ENCODE results near the gene LMOD3.

LMOD3 gene

DNA sequence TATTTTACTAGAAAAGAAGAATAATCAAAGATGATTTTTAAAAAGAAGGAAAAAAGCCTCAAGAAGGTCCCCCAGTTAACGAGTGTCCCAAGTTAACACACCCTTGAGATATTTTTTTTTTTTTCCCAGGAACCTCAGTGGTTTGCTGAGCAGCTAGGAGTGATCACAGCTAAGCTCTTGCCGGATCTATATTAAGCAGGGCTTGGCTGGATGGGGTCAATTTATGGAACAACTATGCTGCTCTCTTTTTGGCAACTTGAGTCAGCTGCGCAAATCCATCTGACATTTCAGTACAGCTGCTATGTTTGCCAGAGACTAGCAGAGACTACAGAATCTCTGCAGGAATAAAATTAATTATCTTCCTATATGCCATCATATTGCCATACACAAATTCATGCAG is at the start of gene LMOD3:
LMOD3 (minus strand) TSS at position 193 of the 400 bp plus-strand sequence. CDS start 209 bp downstream, outside the sequence.
- no peak for DNase-seq

DNA sequence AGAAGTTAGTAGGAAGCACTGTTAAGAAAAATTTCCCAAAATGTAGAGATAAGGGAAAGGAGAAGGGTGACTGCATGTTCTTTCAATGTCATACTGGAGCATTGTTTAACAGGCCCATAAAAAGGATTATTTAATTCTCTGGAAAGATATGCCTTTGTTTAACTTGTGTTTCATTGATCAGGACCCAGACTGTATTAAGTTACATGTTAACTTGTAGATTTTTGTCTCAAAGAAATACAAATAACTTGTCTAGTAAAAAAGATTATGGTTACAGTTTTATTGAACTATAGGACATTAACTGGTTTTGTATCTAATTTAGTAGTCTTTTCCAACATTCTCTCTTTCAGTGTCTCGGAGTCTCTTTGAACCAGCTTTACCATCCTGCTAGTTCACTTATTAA is 49.7 kb upstream of the LMOD3 start:
- DNase-seq, result no peak

DNA sequence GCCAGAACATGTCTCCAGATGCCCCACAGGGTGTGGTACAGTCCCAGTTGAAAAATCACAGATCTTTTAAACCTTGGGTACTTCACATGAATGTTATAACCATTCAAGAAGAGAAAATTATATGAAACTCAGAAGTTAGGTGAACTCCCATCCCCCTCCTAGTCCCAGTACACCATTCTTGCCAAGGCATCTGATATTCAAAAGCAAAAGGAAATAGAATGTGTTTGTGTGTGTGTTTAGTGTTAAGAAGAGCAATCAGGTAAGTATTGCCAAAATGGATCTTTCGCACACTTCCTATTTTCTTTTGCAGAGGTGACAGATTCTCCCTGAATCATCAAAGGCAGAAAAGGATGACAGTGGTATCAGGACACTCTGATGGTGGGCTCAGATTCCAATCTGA is 44.1 kb upstream of the LMOD3 start:
- DNase-seq, result no peak

DNA sequence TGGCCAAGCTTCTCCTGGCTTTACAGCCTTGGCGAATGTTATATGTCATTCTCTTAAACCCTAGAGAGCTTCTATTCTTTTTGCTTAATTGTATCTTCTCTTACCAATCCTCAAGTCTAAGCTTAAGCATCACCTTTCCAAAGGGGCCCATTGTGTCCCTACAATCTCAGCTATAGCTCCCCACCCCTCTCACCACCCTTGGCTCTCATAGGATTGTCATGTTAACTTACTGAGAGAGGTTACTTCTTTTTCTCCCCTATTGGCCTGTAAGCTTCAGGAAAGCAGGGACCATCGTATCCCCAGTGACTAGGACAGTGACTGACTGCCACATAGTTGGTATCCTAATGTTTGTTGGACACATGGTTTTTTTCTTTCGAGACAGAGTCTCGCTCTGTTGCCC is 43.3 kb upstream of the LMOD3 start:
- DNase-seq, result no peak

DNA sequence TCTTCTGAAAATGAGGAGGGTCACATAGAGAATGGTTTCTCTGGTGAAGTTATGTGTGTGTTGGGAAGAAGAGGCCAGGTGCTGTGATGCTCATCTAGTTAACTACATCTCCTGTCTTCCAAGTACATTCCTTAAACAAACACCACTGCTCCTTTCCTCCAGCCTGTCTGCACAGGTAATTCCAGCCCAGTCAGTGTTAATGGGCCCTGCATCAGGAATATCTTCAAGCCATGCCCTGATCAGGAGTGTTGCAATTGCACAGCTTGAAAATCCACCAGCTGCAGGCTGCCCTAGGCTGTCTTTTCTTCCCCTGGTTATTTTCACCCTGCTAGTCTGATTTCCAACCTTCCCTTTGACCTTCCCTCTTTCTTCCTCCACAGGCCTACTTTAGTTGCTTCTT is 41.9 kb upstream of the LMOD3 start:
- DNase-seq, result no peak

DNA sequence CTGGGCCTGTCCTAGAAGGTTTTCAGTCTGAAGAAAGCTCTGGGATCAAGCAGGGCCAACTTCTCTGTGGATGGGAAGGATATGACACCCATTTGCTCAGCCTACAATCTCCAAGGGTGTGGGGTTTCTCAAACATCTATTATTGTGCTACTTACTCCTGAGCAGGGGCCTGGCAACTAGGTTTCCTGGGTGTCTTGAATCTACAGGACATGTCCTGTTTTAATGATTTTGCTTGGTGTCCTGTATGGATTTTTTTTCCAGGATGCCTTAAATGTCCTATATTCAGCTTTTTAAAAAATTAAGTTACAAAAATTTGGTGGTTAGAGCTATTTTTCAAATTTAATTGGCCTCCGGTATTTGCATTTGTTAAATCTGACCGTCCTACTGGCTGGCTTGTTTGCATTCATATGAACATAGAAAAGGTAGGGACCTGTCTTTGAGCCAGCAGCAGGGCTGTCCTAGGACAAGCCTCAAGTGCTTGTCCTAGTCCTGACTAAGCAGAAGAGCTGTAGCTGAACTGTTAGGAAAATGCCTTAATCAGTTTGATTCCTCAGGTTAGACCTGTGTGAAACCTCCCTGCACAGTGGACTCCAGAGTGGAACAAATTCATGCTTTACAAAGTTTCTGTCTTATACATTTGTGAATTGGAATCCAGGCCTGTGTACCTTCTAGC is 40.0 kb upstream of the LMOD3 start:
- no peak for DNase-seq

DNA sequence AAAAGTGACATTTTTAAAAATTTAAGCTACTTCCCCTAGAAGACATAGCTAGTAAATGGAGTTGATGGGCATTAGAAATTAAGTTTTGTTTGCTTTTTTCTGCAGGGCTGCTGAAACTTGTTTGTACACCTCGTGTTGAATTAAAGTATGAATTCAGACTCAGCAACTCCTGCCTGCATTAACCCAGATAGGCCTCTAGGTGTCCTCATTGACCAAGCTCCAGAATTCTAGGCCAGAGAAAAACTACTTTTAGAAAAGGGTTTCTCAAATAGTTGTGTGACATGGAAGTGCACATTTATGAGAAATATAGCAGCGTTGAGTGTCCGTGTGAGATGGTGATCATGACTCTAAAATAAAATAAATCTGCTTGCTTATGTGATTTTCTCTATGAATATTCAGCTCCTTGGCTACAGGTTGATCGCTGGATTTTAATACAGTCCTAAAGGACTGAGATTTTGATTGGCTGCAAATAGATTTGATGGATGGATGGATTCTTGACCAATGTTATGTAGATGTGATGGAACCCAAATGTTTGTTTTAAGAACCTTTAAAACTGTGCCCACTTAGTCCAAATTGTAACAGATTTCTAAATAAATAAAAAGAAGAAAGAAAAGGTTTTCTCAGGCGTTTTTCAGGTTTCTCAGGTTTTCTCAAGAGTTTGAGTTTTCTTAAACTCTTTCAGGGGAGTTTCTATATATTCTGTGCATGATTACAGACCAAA is 39.4 kb upstream of the LMOD3 start:
- DNase-seq, result peak; percentile 81

DNA sequence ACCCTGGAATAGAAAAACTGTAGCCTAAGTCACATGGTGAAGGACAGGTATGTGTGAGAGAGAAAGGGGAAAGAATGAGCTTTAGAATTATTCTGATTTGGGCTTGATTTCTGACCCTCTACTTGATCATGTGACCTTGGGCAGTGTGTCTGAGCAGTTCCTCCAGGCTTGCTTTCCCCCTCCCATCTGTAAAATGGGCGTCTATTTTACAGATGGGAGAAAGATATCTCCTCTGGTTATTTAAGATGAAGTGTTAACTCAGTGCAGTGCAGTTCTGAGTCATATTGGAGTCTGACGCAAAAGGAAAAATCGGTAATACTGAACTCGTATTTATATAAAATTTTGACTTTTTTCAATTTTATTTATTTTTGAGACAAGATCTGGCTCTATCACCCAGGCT is 38.1 kb upstream of the LMOD3 start:
- DNase-seq, result no peak

DNA sequence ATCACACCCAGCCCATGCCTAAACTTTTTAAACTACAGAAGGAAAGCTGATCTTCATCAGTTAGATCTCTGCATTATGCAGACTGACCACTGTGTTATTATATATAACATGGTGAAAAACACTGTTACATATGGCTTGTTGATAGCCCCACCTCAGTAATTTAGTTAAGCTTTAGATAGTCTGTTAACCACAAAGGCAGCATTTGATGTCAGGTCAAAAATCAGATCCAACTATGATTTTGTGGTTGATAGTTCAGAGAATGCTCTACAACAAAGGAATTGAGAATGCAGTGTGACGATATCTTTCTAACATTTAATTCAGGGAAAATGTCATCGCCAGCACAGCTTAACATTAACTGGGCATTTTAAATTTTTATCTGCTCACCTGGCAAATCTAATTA is 37.7 kb upstream of the LMOD3 start:
- no peak for DNase-seq

DNA sequence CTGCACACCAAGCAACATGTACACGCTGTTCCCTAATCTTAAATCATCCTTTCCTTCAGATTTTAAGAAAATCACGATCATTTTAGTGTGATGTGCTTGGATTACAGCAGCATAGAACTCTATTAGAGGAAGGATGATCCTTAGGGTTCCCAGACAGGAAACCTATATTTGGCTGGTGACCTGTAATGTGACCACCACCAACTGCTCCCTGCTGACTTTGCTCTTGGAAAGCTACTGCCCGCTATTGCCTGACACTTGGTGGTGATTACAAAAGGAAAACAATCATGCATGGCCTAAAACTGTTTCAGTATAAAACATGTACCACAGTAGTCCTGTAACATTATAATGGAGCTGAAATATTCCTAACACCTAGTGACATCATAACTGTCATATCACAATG is 27.2 kb upstream of the LMOD3 start:
- no peak for DNase-seq

DNA sequence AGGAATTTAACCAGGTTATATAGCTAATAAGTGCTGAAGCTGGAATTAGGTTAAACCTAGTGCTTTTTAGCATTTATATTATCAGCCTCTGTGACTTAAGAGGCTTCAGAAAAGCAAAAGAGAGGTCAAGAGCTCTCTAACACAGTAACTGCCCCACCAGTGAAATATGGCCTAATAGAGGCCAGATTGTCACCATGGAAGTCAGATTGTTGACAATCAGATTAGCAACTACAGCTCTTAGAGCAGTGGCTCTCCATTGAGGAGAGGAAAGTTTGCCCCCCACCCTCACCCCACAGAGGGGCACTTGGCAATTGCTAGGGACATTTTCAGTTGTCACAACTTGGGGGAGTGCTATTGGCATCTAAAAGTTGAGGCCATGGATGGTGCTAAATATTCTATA is 23.3 kb upstream of the LMOD3 start:
- no peak for DNase-seq

DNA sequence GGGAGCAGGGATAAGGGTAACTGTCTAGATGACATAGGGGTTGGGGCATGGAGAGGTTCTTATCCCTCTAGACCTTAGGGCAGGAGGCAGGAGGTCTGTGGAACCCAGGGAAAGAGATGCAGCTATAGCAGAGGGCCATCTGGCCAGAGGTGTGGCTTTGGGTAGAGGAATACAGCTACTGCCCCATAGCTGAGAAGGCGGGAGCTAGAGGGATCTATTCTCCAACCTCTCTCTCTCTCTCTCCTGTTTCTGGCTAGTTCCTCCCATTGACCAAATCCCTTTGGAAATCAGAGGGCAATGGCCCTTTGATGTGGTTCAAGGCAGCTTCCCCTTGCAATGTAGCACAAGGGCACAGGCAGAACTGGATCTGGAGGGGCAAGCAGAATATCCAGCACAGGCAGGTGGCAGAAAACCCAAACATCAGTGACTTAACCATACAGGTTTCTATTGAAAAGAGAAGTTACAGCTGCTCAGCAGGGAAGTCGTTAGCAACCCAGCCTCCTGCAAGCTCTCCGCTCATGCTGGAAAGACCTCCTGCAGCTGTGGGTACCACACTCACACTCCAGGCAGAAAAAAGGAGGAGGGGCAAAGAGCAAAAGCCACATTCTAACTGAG is 22.3 kb upstream of the LMOD3 start:
- DNase-seq, result peak; percentile 62

DNA sequence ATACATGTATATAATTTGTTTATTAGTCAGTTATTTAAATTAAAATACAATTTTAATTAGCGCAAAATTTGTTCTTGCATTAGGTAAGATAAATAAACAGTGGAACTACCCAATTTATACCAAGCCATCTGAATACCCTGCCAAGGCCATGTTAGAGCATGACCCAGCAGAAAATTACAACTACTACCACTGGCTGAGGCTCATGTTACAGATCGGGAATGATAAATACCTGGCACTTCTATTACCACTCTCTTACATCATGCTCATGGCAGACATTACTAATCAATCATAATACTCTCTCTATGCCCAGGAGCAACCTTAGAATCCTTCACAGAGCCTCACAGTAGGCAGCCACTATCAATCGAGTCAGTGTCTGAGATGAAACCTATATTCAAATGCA is 21.2 kb upstream of the LMOD3 start:
- DNase-seq, result peak; percentile 44

DNA sequence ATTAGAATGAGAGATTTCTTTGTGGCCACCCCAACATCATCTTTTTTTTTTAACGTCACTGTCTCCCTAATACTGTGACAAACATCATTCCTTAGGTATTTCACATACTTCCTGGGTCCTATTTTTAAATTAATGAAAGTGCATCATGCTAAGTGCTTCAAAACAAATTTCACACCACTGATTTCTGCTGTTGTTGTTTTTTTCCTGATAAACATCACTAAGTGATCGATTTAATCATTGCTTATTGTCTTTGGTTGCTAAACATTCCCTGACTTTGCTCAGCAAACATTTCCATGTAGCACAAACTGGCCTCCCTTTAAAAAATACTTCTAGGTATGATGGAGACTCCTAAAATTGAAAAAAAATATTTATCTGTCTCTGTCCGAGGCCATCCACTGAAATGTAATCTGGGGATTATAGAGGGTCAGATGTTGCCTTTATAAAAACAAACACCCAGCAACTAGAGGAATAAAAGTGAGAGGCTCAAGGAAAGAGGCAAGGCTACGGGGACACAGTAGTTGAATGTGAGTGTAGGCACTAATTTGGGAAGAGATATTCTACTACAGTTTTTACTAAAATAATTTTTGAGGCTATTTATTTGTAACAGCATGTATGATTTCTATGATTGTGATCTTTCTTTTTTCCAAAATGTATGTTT is 20.5 kb upstream of the LMOD3 start:
- DNase-seq, result no peak

DNA sequence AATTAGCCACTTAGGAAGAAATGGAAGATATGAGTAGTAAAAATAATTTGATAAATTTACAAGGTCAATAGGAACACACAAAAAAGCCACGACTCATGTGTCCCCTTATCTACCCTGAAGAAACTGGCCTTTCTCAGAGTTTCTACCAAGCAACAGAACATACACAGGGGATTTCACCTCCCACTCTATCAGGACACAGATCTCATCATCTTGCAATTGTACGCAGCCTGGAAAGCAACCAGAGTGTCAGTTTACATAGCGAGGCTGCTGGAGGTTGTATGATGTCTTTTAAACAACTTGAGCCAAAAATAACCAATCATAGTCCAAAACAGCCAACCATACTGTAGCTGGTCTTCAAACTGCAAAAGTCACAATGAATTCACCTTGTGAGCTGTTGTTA is 19.7 kb upstream of the LMOD3 start:
- no peak for DNase-seq

DNA sequence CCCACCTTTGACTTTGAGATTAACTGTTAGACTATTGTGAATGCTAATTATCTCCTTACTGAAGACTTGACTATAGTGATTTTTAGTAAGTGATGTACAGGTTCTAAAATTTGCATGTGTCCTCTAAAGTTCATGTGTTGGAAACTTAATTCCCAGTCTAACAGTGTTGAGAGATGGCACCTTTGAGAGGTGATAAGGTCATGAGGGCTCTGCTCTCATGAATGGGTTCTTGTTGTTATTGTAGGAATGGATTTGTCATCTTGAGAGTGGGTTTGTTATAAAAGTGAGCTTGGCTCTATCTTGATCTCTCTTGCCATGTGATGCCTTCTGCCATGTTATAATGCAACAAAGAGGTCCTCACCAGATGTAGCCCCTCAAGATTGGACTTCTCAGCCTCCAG is 18.9 kb upstream of the LMOD3 start:
- DNase-seq, result no peak

DNA sequence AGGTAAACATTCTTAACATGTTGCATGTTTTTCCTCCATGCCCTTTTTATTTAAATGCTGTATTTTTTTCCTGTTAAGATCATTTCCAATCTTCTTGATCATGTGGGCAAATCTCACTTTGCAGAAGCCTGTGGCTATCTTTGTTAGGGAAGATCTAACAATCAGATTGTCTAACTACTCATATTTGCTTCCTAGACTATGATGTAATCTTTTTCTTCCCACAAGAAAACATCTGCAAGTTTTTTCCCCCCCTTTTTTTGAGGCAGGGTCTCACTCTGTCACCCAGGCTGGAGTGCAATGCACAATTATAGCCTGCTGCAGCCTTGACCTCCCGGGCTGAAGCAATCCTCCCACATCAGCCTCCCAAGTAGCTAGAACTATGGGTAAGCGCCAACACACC is 15.0 kb upstream of the LMOD3 start:
- DNase-seq, result no peak

DNA sequence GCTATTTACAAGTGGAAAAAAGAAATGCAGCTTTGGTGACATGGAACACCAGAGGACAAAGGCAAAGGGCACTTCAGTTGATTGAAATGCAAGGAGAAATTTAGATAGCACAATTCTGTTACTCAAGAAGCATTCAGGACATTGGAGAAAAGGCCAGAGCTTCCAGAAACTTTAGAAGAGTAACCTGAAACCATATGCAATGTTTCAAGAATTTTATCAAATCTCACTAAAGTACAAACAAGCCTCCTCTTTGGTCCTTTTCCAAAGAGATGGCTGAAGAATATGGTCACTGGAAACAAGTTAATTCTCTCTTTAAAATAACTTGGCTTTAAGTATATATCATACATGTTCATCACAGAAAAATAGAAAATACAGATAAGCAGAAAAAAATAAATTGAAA is 14.6 kb upstream of the LMOD3 start:
- DNase-seq, result no peak

DNA sequence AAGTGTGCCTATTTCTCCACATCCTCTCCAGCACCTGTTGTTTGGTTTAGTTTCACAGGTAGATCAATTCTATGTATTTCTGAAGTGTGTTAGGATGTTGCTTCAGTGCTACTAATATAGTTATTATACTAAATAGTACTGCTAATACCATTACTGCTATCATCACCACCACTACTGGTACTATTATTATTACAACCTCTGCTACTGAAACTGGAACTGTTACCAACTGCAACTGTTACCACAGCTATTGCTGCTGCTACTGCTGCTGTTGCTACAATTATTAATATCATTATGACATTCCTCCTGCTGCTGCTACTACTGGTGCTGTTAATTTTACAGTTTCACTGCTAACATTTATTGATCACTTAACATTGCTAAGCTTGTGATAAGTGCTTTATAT is 8.3 kb upstream of the LMOD3 start:
- DNase-seq, result no peak

DNA sequence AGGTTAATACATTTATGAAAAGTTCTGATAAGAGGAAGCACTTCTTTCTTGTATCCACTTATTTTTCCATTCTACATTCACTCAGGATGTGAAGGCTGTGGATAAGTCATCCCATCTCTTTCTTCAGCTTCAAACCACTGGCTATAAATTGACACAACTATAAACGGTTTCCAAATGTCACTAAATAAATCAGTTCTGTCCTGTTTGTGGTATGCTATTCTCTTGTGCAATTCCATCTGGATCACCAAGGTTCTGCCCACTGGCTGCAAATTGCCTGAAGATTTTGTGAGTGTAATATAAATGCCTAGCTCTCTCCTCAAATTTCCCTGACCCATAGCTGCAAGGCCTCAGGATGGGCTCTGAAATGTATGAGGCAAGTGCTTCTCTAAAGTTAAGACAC is 7.1 kb upstream of the LMOD3 start:
- no peak for DNase-seq

DNA sequence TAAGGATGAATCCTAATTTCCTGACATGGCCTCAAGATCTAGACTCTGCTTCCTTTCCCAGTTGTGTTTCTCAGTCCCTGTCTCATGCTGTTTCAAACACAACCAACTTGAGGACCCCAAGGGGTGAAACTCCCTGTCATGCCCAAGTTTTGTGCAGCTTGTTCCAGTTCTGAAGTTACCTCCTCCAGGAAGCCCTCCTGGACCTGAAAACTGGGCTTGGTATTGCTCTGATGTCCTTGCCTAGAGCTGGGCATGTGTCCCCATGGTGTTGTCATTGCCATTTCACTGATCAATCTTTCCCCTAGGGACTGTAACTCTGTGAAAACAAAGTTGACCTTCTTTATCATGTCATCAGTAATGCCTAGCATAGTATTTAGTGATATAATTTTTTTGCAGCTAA is 6.1 kb upstream of the LMOD3 start:
- no peak for DNase-seq

DNA sequence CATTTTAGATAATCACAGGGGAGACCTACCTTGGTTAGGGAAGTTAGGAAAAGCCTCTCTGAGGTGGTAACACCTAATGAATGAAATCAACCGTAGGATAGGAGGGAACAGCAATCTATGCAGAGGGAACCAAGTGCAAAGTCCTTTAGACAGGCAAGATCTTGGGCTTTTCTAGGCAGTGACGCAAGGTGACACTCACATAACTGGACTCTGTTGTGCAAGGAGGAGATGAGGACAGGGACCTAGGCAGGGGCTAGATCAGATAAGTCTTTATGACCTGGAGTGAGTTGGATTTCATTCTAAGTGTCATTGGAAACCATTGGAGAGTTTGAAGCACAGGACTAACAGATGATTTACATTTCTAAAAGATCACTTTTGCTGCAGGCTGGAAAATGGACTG is 4.6 kb upstream of the LMOD3 start:
- no peak for DNase-seq

DNA sequence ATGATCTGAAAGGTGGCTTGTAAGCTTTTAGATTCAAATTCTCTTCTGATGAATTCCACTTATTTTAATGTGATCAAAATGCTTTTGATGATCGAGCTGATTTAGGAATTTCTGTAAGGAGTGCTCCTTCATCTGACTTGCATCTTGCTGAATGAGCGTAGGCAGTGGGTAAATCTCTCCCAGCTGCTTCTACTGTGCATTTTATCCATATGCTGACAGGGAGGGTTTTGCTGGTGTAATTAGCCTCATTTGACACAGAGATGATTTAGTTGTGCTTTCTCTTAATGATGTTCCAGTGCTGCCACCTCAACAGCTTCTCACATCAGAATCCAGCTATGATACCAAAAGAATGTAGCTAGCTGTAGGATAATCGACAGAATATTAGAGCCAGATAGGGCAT is 3.8 kb upstream of the LMOD3 start:
- DNase-seq, result no peak

DNA sequence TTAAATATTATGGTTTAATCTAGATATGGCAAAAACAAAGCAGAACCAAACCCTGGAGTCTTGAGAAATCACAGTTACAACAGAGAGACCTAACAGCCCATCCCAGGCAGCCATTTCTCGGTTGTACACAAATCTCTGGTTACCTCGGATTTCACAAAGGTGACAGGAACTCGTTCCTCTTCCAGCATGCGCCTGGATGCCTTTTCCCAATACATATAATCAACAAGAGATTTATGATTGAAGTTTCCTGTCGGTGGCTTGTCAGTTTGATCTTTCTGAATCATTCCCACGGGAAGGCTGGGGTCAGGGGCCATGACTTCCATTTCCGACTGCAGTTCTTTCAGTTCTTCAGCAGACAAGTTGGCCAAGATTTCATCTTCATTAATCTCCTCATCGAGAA is 445 bp downstream of the LMOD3 start:
- DNase-seq, result no peak

Data from hematopoietic multipotent progenitor cell treated with erythropoietin and hydrocortisone succinate and interleukin-3 and kit ligand, for 4 days (in vitro differentiated cells).